GM12891 (cell line): Measurements from ENCODE around the gene PDGFRB.
A peak's percentile ranks its signal among the peaks of the same experiment; 100 is the strongest.

Source experiments
- DNase-seq: peaks from one replicate; pipeline ENCODE4 v3.0.0; 2011; ENCODE audit warnings: low spot score; ENCODE audit not compliant: insufficient read length
- FAIRE-seq: peaks from 2 replicates; lab custom pipeline; 2011; peaks lifted over from hg19 to GRCh38; lab: Jason Lieb, UNC
- PAX5 ChIP-seq: IDR thresholded peaks from 2 replicates; pipeline ENCODE4 v1.6.1; 2011; ENCODE audit warnings: low read length, moderate library complexity, mild to moderate bottlenecking; ENCODE audit not compliant: insufficient read depth, severe bottlenecking
- POLR2A ChIP-seq: IDR thresholded peaks from 2 replicates; pipeline ENCODE4 v1.6.1; 2011; ENCODE audit warnings: low read depth, low read length, control low read depth
- POLR2AphosphoS5 ChIP-seq: IDR thresholded peaks from 2 replicates; pipeline ENCODE4 v1.6.1; 2011; ENCODE audit warnings: low read depth, low read length, control low read depth
- POU2F2 ChIP-seq: IDR thresholded peaks from 2 replicates; pipeline ENCODE4 v1.6.1; 2011; ENCODE audit warnings: low read depth, mild to moderate bottlenecking, control low read depth, low read length, moderate library complexity
- SPI1 ChIP-seq: IDR thresholded peaks from 2 replicates; pipeline ENCODE4 v1.6.1; 2011; ENCODE audit warnings: low read depth, low read length, control low read depth
- TAF1 ChIP-seq: IDR thresholded peaks from 2 replicates; pipeline ENCODE4 v1.6.1; 2011; ENCODE audit warnings: low read depth, low read length, control low read depth

The PDGFRB gene

GRCh38 chr5:150112201-150113046, 43.2 kb downstream of the PDGFRB start:
- DNase-seq (peak; percentile 5), FAIRE-seq (no peak)
- TF ChIP-seq POU2F2 (no peak), PAX5 (no peak), TAF1 (no peak), SPI1 (no peak), POLR2A (no peak), POLR2AphosphoS5 (no peak)

GRCh38 chr5:150111122-150111521, 44.5 kb downstream of the PDGFRB start:
- TF ChIP-seq TAF1 = no peak
- no peak for TF ChIP-seq POLR2AphosphoS5
- no peak for TF ChIP-seq SPI1
- no peak for TF ChIP-seq POLR2A
- TF ChIP-seq POU2F2 = no peak
- TF ChIP-seq PAX5 = no peak
- FAIRE-seq (no peak), DNase-seq (no peak)

GRCh38 chr5:150109921-150110320, 45.7 kb downstream of the PDGFRB start:
- no peak for FAIRE-seq
- no peak for DNase-seq

GRCh38 chr5:150108711-150109514, 46.7 kb downstream of the PDGFRB start:
- TF ChIP-seq PAX5 = no peak
- TF ChIP-seq TAF1 = no peak
- FAIRE-seq (no peak), DNase-seq (peak; percentile 2)

More at GRCh38 chr5:150109921-150110320, 45.7 kb downstream of the PDGFRB start:
- TF ChIP-seq POLR2AphosphoS5 (no peak), PAX5 (no peak), SPI1 (no peak)

- DNase-seq (no peak), FAIRE-seq (no peak)
- TF ChIP-seq TAF1 = no peak
- TF ChIP-seq POU2F2 = no peak
- TF ChIP-seq SPI1 = no peak
- no peak for TF ChIP-seq POLR2A
- TF ChIP-seq POLR2AphosphoS5 = no peak
- no peak for TF ChIP-seq PAX5
Observed at GRCh38 chr5:150107909-150108447, 47.7 kb downstream of the PDGFRB start.

- FAIRE-seq (no peak), DNase-seq (no peak)
- TF ChIP-seq POLR2AphosphoS5 (no peak), PAX5 (no peak), TAF1 (no peak), POLR2A (no peak), SPI1 (no peak), POU2F2 (no peak)
Observed at GRCh38 chr5:150106674-150107426, 48.8 kb downstream of the PDGFRB start.

GRCh38 chr5:150105928-150106615, 49.6 kb downstream of the PDGFRB start:
- TF ChIP-seq POU2F2 = no peak
- no peak for TF ChIP-seq POLR2AphosphoS5
- no peak for TF ChIP-seq TAF1
- TF ChIP-seq SPI1 = no peak
- TF ChIP-seq POLR2A = no peak
- TF ChIP-seq PAX5 = no peak
- DNase-seq (no peak), FAIRE-seq (no peak)

- DNase-seq (no peak), FAIRE-seq (no peak)
- TF ChIP-seq POU2F2 (no peak), POLR2AphosphoS5 (no peak), TAF1 (no peak), PAX5 (no peak), POLR2A (no peak), SPI1 (no peak)
Observed at GRCh38 chr5:150104550-150104870, 51.1 kb downstream of the PDGFRB start.

- FAIRE-seq = no peak
- no peak for DNase-seq
- TF ChIP-seq POU2F2 (no peak), TAF1 (no peak), PAX5 (no peak), SPI1 (no peak), POLR2AphosphoS5 (no peak), POLR2A (no peak)
Observed at GRCh38 chr5:150103678-150104549, 51.7 kb downstream of the PDGFRB start.
